GM12878 (cell line): ENCODE measurements around the gene PAEP. TPM values are rescaled to one million over a fixed set of nuclear protein-coding genes. Genes with fewer than 3 reads are reported as not detected.

Experiments used
- ATAC-seq: fragments of 200-7000 bp; cut with Tn5 transposase; 3 replicates; pipeline ENCODE4 v1.9.1; 2020; ENCODE audit warnings: mild to moderate bottlenecking, moderate library complexity
- BruUV-seq: library from RNA; stranded (reverse); fragments of 400-500 nt; replicated peaks from 2 replicates; lab custom pipeline; 2021; lab: Mats Ljungman, UMichigan
- CTCF ChIA-PET: fragments of 300-600 bp; sonication (Branson Sonifier 250); formaldehyde crosslinking; extraction: SDS; loops from one replicate; lab custom pipeline; 2021; ENCODE audit warnings: inconsistent platforms; lab: Yijun Ruan, JAX
- POLR2A ChIA-PET: fragments of 350-600 bp; formaldehyde crosslinking; extraction: SDS; loops from one replicate; lab custom pipeline; 2021; ENCODE audit warnings: inconsistent platforms; lab: Charles Lee
- RAD21 ChIA-PET: fragments of 300-600 bp; sonication (Branson Sonifier 250); formaldehyde crosslinking; loops from one replicate; lab custom pipeline; 2023; ENCODE audit warnings: antibody characterized with exemption; ENCODE audit not compliant: unreplicated experiment; lab: Charles Lee
- SMC1A ChIA-PET: fragments of 300-600 bp; sonication (Branson Sonifier 250); formaldehyde crosslinking; loops from one replicate; lab custom pipeline; 2023; ENCODE audit not compliant: unreplicated experiment, uncharacterized antibody; lab: Charles Lee
- DNase-seq: peaks from one replicate; pipeline ENCODE4 v3.0.0-alpha.2; 2011; ENCODE audit warnings: low read depth, low spot score
- FAIRE-seq: peaks from 3 replicates; lab custom pipeline; 2011; peaks lifted over from hg19 to GRCh38; lab: Jason Lieb, UNC
- H2AFZ ChIP-seq: 2 replicates; pipeline ENCODE4 v1.6.0; 2011; ENCODE audit warnings: low read depth, low read length, control low read depth; ENCODE audit not compliant: control insufficient read depth
- H3K27ac ChIP-seq: 2 replicates; pipeline ENCODE4 v1.5.1; 2011; ENCODE audit warnings: control low read depth; ENCODE audit not compliant: control insufficient read depth, insufficient read depth
- H3K27me3 ChIP-seq, 2 experiments: replicated peaks in 1 of 2; 2 replicates each; pipeline versions ENCODE4 v1.6.0 to v1.6.1; 2011; ENCODE audit warnings: low read length in 1 of 2; ENCODE audit not compliant: control insufficient read depth in 2 of 2, insufficient read depth in 2 of 2
- H3K36me3 ChIP-seq, 2 experiments: 2 replicates each; pipeline ENCODE4 v1.5.1; 2011; ENCODE audit warnings: low read length in 1 of 2; ENCODE audit not compliant: control insufficient read depth in 2 of 2, insufficient read depth in 2 of 2
- H3K4me1 ChIP-seq: 2 replicates; pipeline ENCODE4 v1.6.1; 2011; ENCODE audit warnings: mild to moderate bottlenecking, low read length, moderate library complexity, mixed read lengths; ENCODE audit not compliant: control insufficient read depth, insufficient read depth
- H3K4me2 ChIP-seq: 2 replicates; pipeline ENCODE4 v1.6.0; 2011; ENCODE audit warnings: control low read depth; ENCODE audit not compliant: control insufficient read depth, insufficient read depth
- H3K4me3 ChIP-seq: fragments of 200-600 bp; sonication (generic); 2 replicates; pipeline ENCODE4 v1.5.1; 2016
- H3K79me2 ChIP-seq: 2 replicates; pipeline ENCODE4 v1.6.0; 2011; ENCODE audit warnings: low read length; ENCODE audit not compliant: control insufficient read depth, insufficient read depth
- H3K9ac ChIP-seq: 2 replicates; pipeline ENCODE4 v1.8.0; 2011; ENCODE audit warnings: low read length, control low read depth, mixed read lengths; ENCODE audit not compliant: control insufficient read depth, insufficient read depth
- H3K9me3 ChIP-seq: replicated peaks from 3 replicates; pipeline ENCODE4 v1.5.1; 2011; ENCODE audit warnings: mild to moderate bottlenecking, low read length; ENCODE audit not compliant: control insufficient read depth, insufficient read depth
- H4K20me1 ChIP-seq: 2 replicates; pipeline ENCODE4 v1.6.0; 2011; ENCODE audit not compliant: control insufficient read depth, insufficient read depth
- BHLHE40 ChIP-seq, 2 experiments: fragments of 450-650 bp in 1 of 2; IDR thresholded peaks; 2 replicates each; pipeline ENCODE4 v1.6.1; 2011 to 2017; ENCODE audit warnings: low read depth in 2 of 2, borderline replicate concordance in 1 of 2, improper control_type of control experiment in 1 of 2, low read length in 1 of 2, mild to moderate bottlenecking in 1 of 2
- BMI1 ChIP-seq: fragments of 450-650 bp; IDR thresholded peaks from 2 replicates; pipeline ENCODE4 v1.6.1; 2016; ENCODE audit warnings: mild to moderate bottlenecking, moderate library complexity, borderline replicate concordance
- BRCA1 ChIP-seq: IDR thresholded peaks from 2 replicates; pipeline ENCODE4 v1.6.1; 2011; ENCODE audit warnings: low read depth, low read length, improper control_type of control experiment
- CBFB ChIP-seq: IDR thresholded peaks from 2 replicates; pipeline ENCODE4 v1.6.1; 2016; ENCODE audit warnings: antibody characterized with exemption, low read depth
- CEBPB ChIP-seq, 2 experiments: fragments of 150-350 bp in 1 of 2; IDR thresholded peaks; 2 replicates each; pipeline ENCODE4 v1.6.1; 2012 to 2014; ENCODE audit warnings: low read depth in 2 of 2, low read length in 2 of 2, borderline replicate concordance in 1 of 2, inconsistent platforms in 1 of 2
- EGR1 ChIP-seq, 2 experiments: IDR thresholded peaks; 1 replicate in 1 of 2; 2 replicates in 1 of 2; pipeline ENCODE4 v1.6.1; 2011 to 2012; ENCODE audit warnings: low read depth in 2 of 2, low read length in 2 of 2, borderline replicate concordance in 1 of 2, mild to moderate bottlenecking in 1 of 2, moderate library complexity in 1 of 2
- JUNB ChIP-seq: IDR thresholded peaks from 2 replicates; pipeline ENCODE4 v1.6.1; 2016; ENCODE audit warnings: antibody characterized with exemption, mild to moderate bottlenecking
- PAX5 ChIP-seq: IDR thresholded peaks from 2 replicates; pipeline ENCODE4 v1.6.1; 2011; ENCODE audit warnings: low read depth, low read length, borderline replicate concordance
- SMARCA5 ChIP-seq: fragments of 450-650 bp; IDR thresholded peaks from 2 replicates; pipeline ENCODE4 v1.6.1; 2017; ENCODE audit warnings: mild to moderate bottlenecking
- STAT3 ChIP-seq: IDR thresholded peaks from 2 replicates; pipeline ENCODE4 v1.6.1; 2011; ENCODE audit warnings: low read depth, low read length, improper control_type of control experiment
- WGBS: methylation state at CpG from one replicate; pipeline ENCODE4 v1.1.6; 2016; ENCODE audit warnings: low lambda C conversion rate; ENCODE audit not compliant: insufficient replicate concordance, insufficient coverage; ENCODE audit errors: missing lambda C conversion rate; 5-methylcytosine and 5-hydroxymethylcytosine counted together
- in situ Hi-C: fragments of 300-500 bp; cut with MboI; formaldehyde crosslinking; loops from 9 replicates; pipeline ENCODE4 v1.14.3; 2018; ENCODE audit warnings: mixed read lengths
- intact Hi-C: fragments of 100-400 bp; cut with micrococcal nuclease; formaldehyde crosslinking; loops from one replicate; pipeline ENCODE4 v1.14.2; 2022; ENCODE audit not compliant: unreplicated experiment
- polyA plus RNA-seq, 11 experiments: library from polyadenylated mRNA; depleted of rRNA in 4 of 11; unstranded in 6 of 11; stranded (reverse) in 5 of 11; fragments of >200 nt; fragmentation: Nextera tagmentation in 4 of 11; fragmentation: Illumina TruSeq in 1 of 11; extraction: Ambion mirVana in 4 of 11; extraction: Trizol in 1 of 11; gene quantifications; 1 replicate in 1 of 11; 2 replicates in 10 of 11; pipeline versions ENCODE4 v1.2.1 to v1.2.3, GENCODE V29; 2011 to 2016; ENCODE audit warnings: inconsistent platforms in 2 of 11, missing spikeins in 2 of 11, low read depth in 1 of 11
- total RNA-seq, 4 experiments: library from RNA; depleted of rRNA in 3 of 4; stranded (reverse); fragments of >200 nt in 3 of 4; fragmentation: Illumina TruSeq in 1 of 4; extraction: Trizol in 1 of 4; gene quantifications; 2 replicates each; pipeline versions ENCODE4 v1.2.1 to v1.2.3, GENCODE V29; 2013 to 2021
- TF ChIP-seq, protein P1 (sequence below): fragments of 450-650 bp; IDR thresholded peaks from 2 replicates; pipeline ENCODE4 v1.6.1; 2017; ENCODE audit warnings: low read depth, mild to moderate bottlenecking, moderate library complexity
- TF ChIP-seq, protein P2 (sequence below): IDR thresholded peaks from 2 replicates; pipeline ENCODE4 v1.6.1; 2012; ENCODE audit warnings: low read depth, low read length, improper control_type of control experiment
- TF ChIP-seq, protein P3 (sequence below): fragments of 450-650 bp; IDR thresholded peaks from 2 replicates; pipeline ENCODE4 v1.6.1; 2017; ENCODE audit warnings: mild to moderate bottlenecking, low read depth, inconsistent platforms; ENCODE audit not compliant: poor library complexity, severe bottlenecking

PAEP gene
- total and polyA plus RNA-seq, 10 of the 15 experiments (the other 5 are each of a cell fraction or from before 2014, with no cell fraction given) = not detected

DNA sequence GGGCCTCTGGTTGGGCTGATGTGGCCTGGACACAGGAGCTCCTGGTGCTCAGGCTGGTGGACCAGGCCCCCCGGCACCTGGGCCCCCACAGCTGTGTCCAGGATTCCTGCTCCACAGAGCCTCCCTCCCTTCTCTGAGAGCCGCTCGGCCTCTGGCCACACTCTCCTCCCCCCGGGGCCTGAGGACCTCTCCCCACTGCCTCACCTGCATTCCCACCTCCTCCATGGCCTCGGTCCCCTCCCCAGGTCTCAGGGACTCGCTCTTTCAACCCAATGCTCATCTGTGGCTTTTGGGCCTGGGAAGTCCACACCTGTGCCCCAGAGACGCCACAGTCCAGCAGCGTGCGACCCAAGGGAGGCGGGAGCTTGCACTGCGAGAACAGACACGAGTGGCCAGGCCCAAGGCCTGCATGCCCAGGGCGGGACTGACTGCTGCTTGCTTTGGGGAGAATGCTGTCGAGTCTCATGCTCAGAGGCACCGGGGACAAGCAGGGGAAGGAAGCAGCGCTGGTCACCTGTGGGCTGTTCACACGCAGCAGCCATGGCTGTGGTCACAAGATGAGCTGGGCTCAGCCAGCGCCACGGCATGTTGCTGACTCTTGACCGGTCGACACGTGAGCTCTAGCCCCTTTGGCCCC, 14.6 kb downstream of the PAEP start:
- H3K79me2 ChIP-seq = no peaks in the 10 kb centered on the region
- DNase-seq (no peak), ATAC-seq (no peak), FAIRE-seq (no peak)
- H3K27me3 ChIP-seq = no peaks in the 10 kb centered on the region
- intact Hi-C loops = no loop called here
- ChIA-PET RAD21 (no interaction called here), POLR2A (no interaction called here), CTCF (no interaction called here), SMC1A (no interaction called here)
- no peaks in the 10 kb centered on the region for H3K4me1 ChIP-seq
- 28% methylated on average over 20 of the region's 22 CpGs for WGBS
- H3K4me3 ChIP-seq = no peak overlapping the region
- no peak overlapping the region for H3K9ac ChIP-seq
- no peak overlapping the region for H2AFZ ChIP-seq
- H3K27ac ChIP-seq = no peak overlapping the region
- no peak overlapping the region for H3K4me2 ChIP-seq
- H3K36me3 ChIP-seq = no peaks in the 10 kb centered on the region
- H3K9me3 ChIP-seq = no peaks in the 10 kb centered on the region
- TF ChIP-seq STAT3 (no peak), SMARCA5 (no peak), BMI1 (no peak)
- TF ChIP-seq, protein P1, sequence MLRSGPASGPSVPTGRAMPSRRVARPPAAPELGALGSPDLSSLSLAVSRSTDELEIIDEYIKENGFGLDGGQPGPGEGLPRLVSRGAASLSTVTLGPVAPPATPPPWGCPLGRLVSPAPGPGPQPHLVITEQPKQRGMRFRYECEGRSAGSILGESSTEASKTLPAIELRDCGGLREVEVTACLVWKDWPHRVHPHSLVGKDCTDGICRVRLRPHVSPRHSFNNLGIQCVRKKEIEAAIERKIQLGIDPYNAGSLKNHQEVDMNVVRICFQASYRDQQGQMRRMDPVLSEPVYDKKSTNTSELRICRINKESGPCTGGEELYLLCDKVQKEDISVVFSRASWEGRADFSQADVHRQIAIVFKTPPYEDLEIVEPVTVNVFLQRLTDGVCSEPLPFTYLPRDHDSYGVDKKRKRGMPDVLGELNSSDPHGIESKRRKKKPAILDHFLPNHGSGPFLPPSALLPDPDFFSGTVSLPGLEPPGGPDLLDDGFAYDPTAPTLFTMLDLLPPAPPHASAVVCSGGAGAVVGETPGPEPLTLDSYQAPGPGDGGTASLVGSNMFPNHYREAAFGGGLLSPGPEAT = no peak
- BruUV-seq = no TSS peak
- H4K20me1 ChIP-seq = no peaks in the 10 kb centered on the region
- in situ Hi-C loops = no loop called here

DNA sequence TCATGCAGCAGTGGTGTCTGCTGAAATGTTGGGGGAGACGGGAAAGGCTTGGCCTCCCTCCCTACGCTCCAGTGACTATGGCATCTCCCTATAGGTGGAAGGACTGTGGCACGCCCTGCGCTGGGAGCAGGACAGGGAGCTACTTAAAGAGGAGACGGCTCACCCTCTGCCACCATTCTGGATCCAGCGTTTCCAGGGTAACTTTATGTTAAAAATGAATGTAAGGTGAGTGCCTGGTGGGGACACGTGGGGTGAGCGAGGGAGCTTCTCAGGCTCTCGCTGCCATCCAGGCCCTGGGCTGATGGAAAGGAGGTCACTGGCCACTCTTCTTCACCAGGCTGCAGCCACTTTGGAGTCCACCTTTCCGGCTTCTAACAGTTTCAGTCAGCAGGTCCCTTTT, 15.7 kb downstream of the PAEP start:
- BruUV-seq = no TSS peak
- no peak overlapping the region for H2AFZ ChIP-seq
- FAIRE-seq (no peak), ATAC-seq (no peak), DNase-seq (no peak)
- no peak overlapping the region for H3K27ac ChIP-seq
- no peak overlapping the region for H3K9ac ChIP-seq
- intact Hi-C loops = no loop called here
- CTCF ChIA-PET = no interaction called here
- RAD21 ChIA-PET = no interaction called here
- WGBS = 17% methylated on average over 10 of the region's 10 CpGs
- no peaks in the 10 kb centered on the region for H3K79me2 ChIP-seq
- in situ Hi-C loops = no loop called here
- POLR2A ChIA-PET = no interaction called here
- no peaks in the 10 kb centered on the region for H3K36me3 ChIP-seq
- no peaks in the 10 kb centered on the region for H4K20me1 ChIP-seq
- no peaks in the 10 kb centered on the region for H3K4me1 ChIP-seq
- H3K4me3 ChIP-seq = no peak overlapping the region
- H3K27me3 ChIP-seq = no peaks in the 10 kb centered on the region
- no peaks in the 10 kb centered on the region for H3K9me3 ChIP-seq
- SMC1A ChIA-PET = no interaction called here
- H3K4me2 ChIP-seq = no peak overlapping the region
- TF ChIP-seq BRCA1 (no peak), PAX5 (no peak), EGR1 (IDR thresholded peaks at IDR 0.05; ENCODE audit: borderline replicate concordance in 1 of 2, low read depth in 2 of 2, low read length in 2 of 2) (no peak), CBFB (no peak), CEBPB (IDR thresholded peaks at IDR 0.05; ENCODE audit: borderline replicate concordance in 1 of 2, low read depth in 2 of 2, low read length in 2 of 2) (no peak), JUNB (no peak), BHLHE40 (IDR thresholded peaks at IDR 0.05; ENCODE audit: borderline replicate concordance in 1 of 2, low read depth in 2 of 2, low read length in 1 of 2) (no peak)
- TF ChIP-seq, protein P2, sequence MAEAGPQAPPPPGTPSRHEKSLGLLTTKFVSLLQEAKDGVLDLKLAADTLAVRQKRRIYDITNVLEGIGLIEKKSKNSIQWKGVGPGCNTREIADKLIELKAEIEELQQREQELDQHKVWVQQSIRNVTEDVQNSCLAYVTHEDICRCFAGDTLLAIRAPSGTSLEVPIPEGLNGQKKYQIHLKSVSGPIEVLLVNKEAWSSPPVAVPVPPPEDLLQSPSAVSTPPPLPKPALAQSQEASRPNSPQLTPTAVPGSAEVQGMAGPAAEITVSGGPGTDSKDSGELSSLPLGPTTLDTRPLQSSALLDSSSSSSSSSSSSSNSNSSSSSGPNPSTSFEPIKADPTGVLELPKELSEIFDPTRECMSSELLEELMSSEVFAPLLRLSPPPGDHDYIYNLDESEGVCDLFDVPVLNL = no peak
- TF ChIP-seq, protein P3, sequence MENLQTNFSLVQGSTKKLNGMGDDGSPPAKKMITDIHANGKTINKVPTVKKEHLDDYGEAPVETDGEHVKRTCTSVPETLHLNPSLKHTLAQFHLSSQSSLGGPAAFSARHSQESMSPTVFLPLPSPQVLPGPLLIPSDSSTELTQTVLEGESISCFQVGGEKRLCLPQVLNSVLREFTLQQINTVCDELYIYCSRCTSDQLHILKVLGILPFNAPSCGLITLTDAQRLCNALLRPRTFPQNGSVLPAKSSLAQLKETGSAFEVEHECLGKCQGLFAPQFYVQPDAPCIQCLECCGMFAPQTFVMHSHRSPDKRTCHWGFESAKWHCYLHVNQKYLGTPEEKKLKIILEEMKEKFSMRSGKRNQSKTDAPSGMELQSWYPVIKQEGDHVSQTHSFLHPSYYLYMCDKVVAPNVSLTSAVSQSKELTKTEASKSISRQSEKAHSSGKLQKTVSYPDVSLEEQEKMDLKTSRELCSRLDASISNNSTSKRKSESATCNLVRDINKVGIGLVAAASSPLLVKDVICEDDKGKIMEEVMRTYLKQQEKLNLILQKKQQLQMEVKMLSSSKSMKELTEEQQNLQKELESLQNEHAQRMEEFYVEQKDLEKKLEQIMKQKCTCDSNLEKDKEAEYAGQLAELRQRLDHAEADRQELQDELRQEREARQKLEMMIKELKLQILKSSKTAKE = no peak
